NCI-H1436 (cell line): ENCODE results near the gene HOOK1.
"Not testable (repeated sequence)": the region's sequence is repeated elsewhere in the genome, so short reads cannot be mapped to it uniquely, and the experiment has no call there.

Source experiments
- DNase-seq: peaks from one replicate; lab custom pipeline; 2025; lab: John Stamatoyannopoulos, UW

Gene HOOK1

GRCh38 chr1:59885160-59885832, 70.5 kb downstream of the HOOK1 start:
- DNase-seq, result no peak

GRCh38 chr1:59892841-59893811, 78.4 kb downstream of the HOOK1 start:
- no peak for DNase-seq

- DNase-seq, result no peak
These were observed 82.4 kb downstream of the HOOK1 start for GRCh38 chr1:59897165-59897564.

GRCh38 chr1:59898927-59899326, 84.2 kb downstream of the HOOK1 start:
- DNase-seq, result no peak

DNA sequence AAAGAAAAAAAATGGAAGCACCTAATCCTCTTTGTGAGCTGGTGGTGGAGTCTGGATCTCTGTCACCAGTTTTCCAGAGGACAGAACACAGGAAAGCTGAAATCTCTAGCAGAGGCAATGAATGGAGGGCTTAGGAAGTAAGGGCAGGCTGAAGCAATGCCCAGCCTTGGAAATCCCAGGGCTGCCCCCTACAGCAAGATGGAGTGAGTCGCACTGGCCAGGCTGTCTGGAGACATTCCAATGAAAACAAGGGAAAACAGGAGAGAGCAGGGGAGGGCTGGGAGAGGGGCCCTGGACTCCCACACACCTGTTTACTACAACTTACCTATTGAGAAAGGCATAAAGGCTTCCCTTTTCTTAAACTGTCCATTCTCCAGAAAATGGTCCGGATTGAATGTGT, 85.9 kb downstream of the HOOK1 start:
- no peak for DNase-seq

GRCh38 chr1:59901770-59902388, 87.1 kb downstream of the HOOK1 start:
- no peak for DNase-seq

GRCh38 chr1:59903141-59903754, 88.5 kb downstream of the HOOK1 start:
- no peak for DNase-seq

- DNase-seq, result no peak
These were observed 92.2 kb downstream of the HOOK1 start for GRCh38 chr1:59906931-59907330.

- DNase-seq, result no peak
These were observed 93.3 kb downstream of the HOOK1 start for GRCh38 chr1:59908084-59908483.

GRCh38 chr1:59908682-59909081, 93.9 kb downstream of the HOOK1 start:
- no peak for DNase-seq

DNA sequence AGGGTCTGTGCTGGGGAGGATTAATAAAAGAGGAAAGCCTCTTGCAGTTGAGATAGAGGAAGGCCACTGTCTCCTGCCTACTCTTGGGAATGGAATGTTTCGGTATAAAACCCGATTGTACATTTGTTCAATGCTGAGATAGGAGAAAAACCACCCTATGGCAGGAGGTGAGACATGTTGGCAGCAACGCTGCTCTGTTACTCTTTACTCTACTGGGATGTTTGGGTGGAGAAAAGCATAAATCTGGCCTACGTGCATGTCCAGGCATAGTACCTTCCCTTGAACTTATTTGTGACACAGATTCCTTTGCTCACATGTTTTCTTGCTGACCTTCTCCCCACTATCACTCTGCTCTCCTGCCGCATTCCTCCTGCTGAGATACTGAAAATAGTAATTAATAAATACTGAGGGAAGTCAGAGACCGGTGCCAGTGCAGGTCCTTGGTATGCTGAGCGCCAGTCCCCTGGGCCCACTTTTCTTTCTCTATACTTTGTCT, 100.1 kb downstream of the HOOK1 start:
- DNase-seq, result not testable (repeated sequence)

DNA sequence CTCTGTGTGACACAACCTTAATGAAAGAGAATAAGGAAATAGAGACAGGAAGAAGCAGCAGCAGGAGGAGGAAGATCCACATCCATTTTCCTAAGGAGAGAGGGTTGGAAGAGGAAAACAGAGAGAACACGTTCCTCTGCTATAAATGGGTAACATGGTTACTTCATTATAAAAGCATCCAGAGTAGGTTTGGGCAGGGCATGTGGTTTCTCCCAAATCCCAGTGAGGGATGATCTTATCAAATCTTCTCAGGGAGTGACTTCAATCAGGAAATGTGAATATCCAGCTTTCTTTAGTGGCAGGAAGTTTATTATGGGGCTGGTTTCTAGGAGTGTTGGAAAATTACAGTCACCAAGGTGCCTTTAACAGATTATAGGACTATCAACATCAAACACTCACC, 100.8 kb downstream of the HOOK1 start:
- no peak for DNase-seq

DNA sequence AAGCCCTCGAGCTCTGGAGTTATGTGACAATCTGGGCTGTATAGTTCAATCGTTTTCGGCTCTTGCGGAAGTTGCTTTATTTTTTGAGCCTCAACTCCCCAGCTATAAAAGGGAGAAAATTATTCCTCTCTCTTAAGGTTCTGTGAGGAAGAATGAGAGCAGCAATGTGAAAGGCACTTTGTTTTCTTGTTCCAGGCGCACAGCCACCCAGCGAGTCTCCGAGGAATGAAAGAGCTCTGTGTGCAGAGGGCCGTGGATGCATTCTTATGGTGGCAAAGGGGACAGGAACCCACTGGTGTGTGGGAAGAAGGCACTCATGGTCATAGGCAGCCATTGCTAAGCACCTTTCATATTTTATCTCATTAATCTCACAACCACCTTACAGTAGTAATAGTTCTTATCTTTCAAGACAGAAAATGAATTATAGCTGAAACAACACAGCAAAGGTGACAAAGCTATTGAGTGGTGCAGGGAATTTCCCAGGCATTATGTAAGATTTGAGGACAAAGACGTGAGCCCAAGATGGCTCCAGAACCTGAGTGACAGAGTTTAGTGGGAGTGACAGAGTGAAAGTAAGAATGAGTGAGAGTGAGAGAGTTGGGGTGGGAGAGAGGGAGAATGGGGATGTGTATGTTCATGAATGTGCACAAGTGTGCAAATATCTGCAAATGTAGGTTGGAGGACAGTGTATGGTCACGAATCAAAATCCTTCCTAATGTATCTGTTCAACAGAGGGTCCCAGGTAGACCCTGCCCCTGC, 102.5 kb downstream of the HOOK1 start:
- DNase-seq, result no peak

- no peak for DNase-seq
These were observed 103.0 kb downstream of the HOOK1 start for GRCh38 chr1:59917785-59918180.

DNA sequence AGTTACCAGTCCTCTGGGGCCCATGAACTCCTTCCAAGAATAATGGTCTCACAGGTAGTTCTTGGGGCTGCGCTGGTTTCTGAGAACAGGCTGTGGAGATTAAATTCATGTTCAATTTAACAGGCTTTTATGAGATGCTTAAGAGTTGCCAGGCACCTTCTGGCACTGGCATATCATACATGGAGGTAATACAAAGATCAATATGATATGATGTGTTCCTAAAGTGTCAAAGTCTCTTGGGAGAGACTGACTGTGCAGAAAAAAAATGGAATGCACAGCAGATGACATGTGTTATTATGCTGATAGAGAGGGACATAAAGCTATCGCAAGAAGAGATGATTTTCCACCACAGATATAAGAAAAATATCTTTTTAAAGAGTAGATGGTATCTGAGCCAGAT, 105.0 kb downstream of the HOOK1 start:
- DNase-seq, result no peak

GRCh38 chr1:59921258-59921899, 106.6 kb downstream of the HOOK1 start:
- not testable (repeated sequence) for DNase-seq

- DNase-seq, result no peak
These were observed 109.9 kb downstream of the HOOK1 start for GRCh38 chr1:59924653-59925052.
